Natural killer cell (primary cell): ENCODE results near the gene IGSF3. TPM values are rescaled to one million over a fixed set of nuclear protein-coding genes. Genes with fewer than 3 reads are reported as not detected.
"Not testable (repeated sequence)": the region's sequence is repeated elsewhere in the genome, so short reads cannot be mapped to it uniquely, and the experiment has no call there.

Source experiments
- ATAC-seq, 3 donors: fragments of 150-1000 bp in 2 of 3; fragments of 200-7000 bp in 1 of 3; cut with Tn5 transposase; 1 replicate in 1 of 3; 2 replicates in 2 of 3; pipeline ENCODE4 v1.10.0; 2021; ENCODE audit warnings: mild to moderate bottlenecking in 2 of 3, moderate library complexity in 2 of 3
- DNase-seq, 2 donors: peaks; one replicate each; pipeline versions ENCODE4 v3.0.0 to v3.0.0-alpha.2; 2013 to 2021; ENCODE audit warnings: mixed read lengths in 1 of 2
- H3K27ac ChIP-seq: one replicate; pipeline ENCODE4 v1.5.1; 2013; ENCODE audit warnings: mild to moderate bottlenecking, low read length
- H3K27me3 ChIP-seq: one replicate; pipeline ENCODE4 v1.6.1; 2013; ENCODE audit warnings: low read length; ENCODE audit not compliant: control insufficient read depth, insufficient read depth
- H3K36me3 ChIP-seq: one replicate; pipeline ENCODE4 v1.6.1; 2013; ENCODE audit warnings: low read length; ENCODE audit not compliant: control insufficient read depth, insufficient read depth
- H3K4me1 ChIP-seq: one replicate; pipeline ENCODE4 v1.6.1; 2013; ENCODE audit warnings: low read length; ENCODE audit not compliant: control insufficient read depth, insufficient read depth
- H3K4me3 ChIP-seq: one replicate; pipeline ENCODE4 v1.5.1; 2013; ENCODE audit warnings: low read length
- H3K9me3 ChIP-seq: one replicate; pipeline ENCODE4 v1.6.1; 2013; ENCODE audit warnings: low read length; ENCODE audit not compliant: control insufficient read depth, insufficient read depth
- H3K27ac Mint-ChIP-seq, 2 donors: one replicate each; pipeline ENCODE4 v1.8.0; 2022; ENCODE audit warnings: mild to moderate bottlenecking in 2 of 2, mixed read lengths in 2 of 2, moderate library complexity in 1 of 2
- H3K27me3 Mint-ChIP-seq, 2 donors: one replicate each; pipeline ENCODE4 v1.8.0; 2022; ENCODE audit warnings: low read depth in 2 of 2, mixed read lengths in 2 of 2
- H3K36me3 Mint-ChIP-seq: one replicate; pipeline ENCODE4 v1.8.0; 2022; ENCODE audit warnings: mixed read lengths
- H3K4me1 Mint-ChIP-seq, 2 donors: one replicate each; pipeline ENCODE4 v1.8.0; 2022; ENCODE audit warnings: mixed read lengths in 2 of 2
- H3K4me3 Mint-ChIP-seq: one replicate; pipeline ENCODE4 v1.8.0; 2022; ENCODE audit warnings: mild to moderate bottlenecking, moderate library complexity, mixed read lengths
- H3K9me3 Mint-ChIP-seq, 2 donors: one replicate each; pipeline ENCODE4 v1.8.0; 2022; ENCODE audit warnings: mixed read lengths in 2 of 2
- WGBS: methylation state at CpG from one replicate; pipeline ENCODE4 v1.1.7; 2013; ENCODE audit warnings: missing lambda C conversion rate; ENCODE audit not compliant: insufficient coverage; 5-methylcytosine and 5-hydroxymethylcytosine counted together
- intact Hi-C: fragments of 100-400 bp; cut with micrococcal nuclease; formaldehyde crosslinking; loops from one replicate; pipeline ENCODE4 v1.14.2; 2022
- total RNA-seq, 4 donors: library from RNA; stranded (reverse); fragments of 120-200 nt in 1 of 4; gene quantifications; one replicate each; pipeline versions ENCODE4 v1.2.3 to v1.2.4, GENCODE V29; 2013 to 2022

Gene IGSF3
- total RNA-seq, 3 donors from 2014 or later (not counting 1 experiment from before 2014, with no cell fraction given): 0.05 to 0.14 TPM; not detected in 1

DNA sequence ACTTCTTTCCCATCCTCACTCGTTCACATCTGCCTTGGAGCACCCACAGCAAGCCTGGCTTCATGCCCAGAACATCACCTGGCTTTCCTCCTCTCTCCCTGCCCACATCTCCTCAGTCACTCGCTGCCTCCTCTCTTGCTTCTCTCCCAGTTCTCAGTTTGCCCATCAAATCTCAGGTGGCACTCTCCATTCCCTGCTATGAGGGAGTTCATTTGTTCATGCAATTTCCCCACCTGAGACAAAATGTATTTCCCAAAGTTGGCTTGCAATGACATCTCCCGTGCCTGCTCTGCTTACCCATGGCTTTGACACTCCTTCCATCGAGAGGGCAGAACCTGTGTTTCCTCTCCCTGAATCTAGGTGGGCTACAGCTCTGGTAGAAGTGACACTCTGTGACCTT lies 33.1 kb downstream of the IGSF3 start:
- H3K27ac ChIP-seq, H3K36me3 ChIP-seq, H3K4me1 ChIP-seq, ATAC-seq, H3K4me3 Mint-ChIP-seq, H3K4me1 Mint-ChIP-seq, intact Hi-C loops, H3K9me3 Mint-ChIP-seq, H3K27me3 ChIP-seq, H3K9me3 ChIP-seq, H3K36me3 Mint-ChIP-seq, DNase-seq, H3K4me3 ChIP-seq, H3K27ac Mint-ChIP-seq: not testable (repeated sequence)
- peaks cover 17 to 18% of the 10 kb centered on the region in 2 donors for H3K27me3 Mint-ChIP-seq
- WGBS: 90% methylated on average over 3 of the region's 4 CpGs

DNA sequence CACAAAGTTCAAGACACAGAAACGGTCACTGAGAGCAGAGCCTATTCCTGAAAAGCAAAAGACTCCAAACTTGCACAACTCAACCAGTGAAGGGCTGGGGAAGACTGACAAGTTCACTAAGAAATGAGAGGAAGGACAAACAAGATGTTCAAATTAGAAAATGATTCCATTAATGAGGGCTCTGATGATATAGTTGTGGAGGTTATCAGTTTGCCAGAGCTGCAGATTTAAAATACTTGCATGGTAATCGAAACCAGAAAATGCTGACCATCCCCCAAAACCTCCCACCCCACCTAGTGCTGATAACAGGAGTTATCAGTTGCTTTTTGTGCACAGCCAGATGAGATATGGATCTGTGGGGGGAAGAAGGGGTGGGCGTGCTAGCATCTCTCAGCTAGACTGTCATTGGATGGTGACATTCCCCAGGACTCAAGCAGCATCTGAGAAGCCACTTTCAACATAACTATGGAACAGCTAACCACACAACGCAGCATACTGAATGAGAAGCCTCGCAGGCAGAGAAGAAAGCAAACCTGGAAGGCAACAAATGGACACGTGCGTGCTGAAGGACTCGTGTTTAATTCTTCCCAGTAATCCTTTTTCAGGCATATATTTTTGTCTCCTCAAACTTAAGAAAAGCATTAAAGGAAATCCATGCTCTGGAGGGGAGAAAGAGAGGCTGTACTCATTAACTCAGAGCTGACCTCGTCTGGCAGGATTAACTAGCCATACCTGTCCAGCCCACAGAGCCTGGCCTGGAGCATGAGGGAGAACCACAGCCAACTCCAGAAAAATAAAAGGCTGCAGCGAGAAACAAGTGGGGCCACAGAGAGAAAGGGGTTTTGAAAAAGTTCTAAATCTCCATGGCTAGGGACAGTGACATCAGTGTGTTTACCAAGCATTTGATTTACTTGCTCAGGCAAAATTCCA lies 35.3 kb downstream of the IGSF3 start:
- WGBS: 86% methylated on average over 7 of the region's 10 CpGs
- H3K36me3 Mint-ChIP-seq, H3K9me3 Mint-ChIP-seq, H3K27ac Mint-ChIP-seq, H3K4me1 Mint-ChIP-seq, H3K27ac ChIP-seq, H3K9me3 ChIP-seq, ATAC-seq, DNase-seq, H3K36me3 ChIP-seq, H3K4me3 Mint-ChIP-seq, H3K4me1 ChIP-seq, intact Hi-C loops, H3K27me3 ChIP-seq, H3K4me3 ChIP-seq: not testable (repeated sequence)
- H3K27me3 Mint-ChIP-seq: peaks cover 8 to 15% of the 10 kb centered on the region in 2 donors

DNA sequence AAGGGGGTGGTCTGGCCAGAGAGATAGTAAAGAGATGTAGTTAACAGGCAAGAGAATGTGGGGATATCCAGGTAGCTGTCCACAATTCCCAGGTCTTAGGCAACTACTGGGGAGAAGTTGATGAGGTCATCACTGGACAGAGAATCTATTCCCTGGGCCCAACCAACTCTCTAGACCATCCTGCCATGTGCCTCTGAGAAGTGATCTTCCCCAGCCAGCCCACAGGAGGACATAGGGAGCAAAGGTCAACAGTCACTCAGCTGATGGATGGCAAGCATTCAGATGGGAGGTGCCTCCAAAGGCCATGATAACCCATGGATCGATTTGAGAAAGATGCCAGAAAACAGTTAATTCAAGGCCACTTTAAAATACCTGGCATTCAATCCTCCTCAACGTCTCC lies 36.0 kb downstream of the IGSF3 start:
- H3K36me3 ChIP-seq, H3K9me3 ChIP-seq, intact Hi-C loops, H3K4me1 ChIP-seq, ATAC-seq, H3K27ac ChIP-seq, H3K4me1 Mint-ChIP-seq, DNase-seq, H3K4me3 ChIP-seq, H3K9me3 Mint-ChIP-seq, H3K27me3 ChIP-seq, H3K4me3 Mint-ChIP-seq, H3K36me3 Mint-ChIP-seq, H3K27ac Mint-ChIP-seq: not testable (repeated sequence)
- H3K27me3 Mint-ChIP-seq: peaks cover 8 to 15% of the 10 kb centered on the region in 2 donors
- WGBS: 91% methylated on average over 2 of the region's 2 CpGs

DNA sequence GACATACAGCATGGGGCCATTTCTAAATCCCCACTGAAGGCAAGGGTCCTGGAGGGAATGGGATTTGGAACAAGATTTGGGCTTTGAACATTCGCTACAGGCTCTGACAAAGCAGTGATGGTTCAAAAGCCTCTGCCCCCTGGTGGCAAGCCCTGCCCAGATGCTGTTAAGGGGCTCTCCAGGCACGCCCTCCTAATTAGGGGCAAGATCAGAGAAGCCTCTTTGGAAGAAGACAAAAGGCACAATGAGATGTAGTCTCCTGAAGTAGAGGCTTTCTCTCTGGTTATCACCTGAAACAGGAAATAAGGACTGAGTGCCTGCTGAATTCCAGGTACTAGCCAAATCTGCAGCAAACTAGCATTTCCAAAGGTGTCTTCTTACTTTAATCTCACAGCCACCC lies 37.5 kb downstream of the IGSF3 start:
- H3K4me3 ChIP-seq, H3K27ac Mint-ChIP-seq, H3K9me3 Mint-ChIP-seq, H3K27me3 ChIP-seq, intact Hi-C loops, H3K36me3 ChIP-seq, H3K27ac ChIP-seq, ATAC-seq, H3K4me3 Mint-ChIP-seq, DNase-seq, H3K9me3 ChIP-seq, H3K36me3 Mint-ChIP-seq, H3K4me1 ChIP-seq, H3K4me1 Mint-ChIP-seq: not testable (repeated sequence)
- 89% methylated on average over 2 of the region's 2 CpGs for WGBS
- peaks cover 8 to 15% of the 10 kb centered on the region in 2 donors for H3K27me3 Mint-ChIP-seq

DNA sequence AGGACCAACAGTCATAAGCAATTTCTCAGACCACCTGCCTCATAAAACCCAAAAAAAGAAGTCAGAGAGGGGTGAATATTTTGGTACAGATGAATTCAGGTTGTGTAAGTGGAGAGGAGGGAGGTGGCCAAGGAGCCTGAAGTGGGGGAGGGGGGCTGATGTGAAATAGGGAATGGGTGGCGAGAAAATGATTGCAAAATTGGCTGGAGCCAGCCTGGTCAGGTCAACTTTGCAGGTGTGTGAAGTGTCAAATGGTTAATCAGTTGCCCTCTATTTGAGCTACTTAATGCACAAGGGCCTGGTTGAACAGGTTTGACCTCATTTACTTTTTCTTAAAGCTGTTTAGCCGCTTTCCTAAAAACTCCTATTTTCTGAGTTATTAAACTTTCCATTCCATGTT lies 38.1 kb downstream of the IGSF3 start:
- H3K27me3 Mint-ChIP-seq: peaks cover 3 to 12% of the 10 kb centered on the region in 2 donors
- H3K27me3 ChIP-seq, DNase-seq, H3K36me3 Mint-ChIP-seq, H3K4me1 Mint-ChIP-seq, ATAC-seq, H3K4me1 ChIP-seq, H3K9me3 Mint-ChIP-seq, intact Hi-C loops, H3K27ac Mint-ChIP-seq, H3K4me3 ChIP-seq, H3K4me3 Mint-ChIP-seq, H3K27ac ChIP-seq, H3K9me3 ChIP-seq, H3K36me3 ChIP-seq: not testable (repeated sequence)
- WGBS: 96% methylated on average over 2 of the region's 2 CpGs
